H1 (cell line): Measurements from ENCODE around the gene GNAI1. TPM values are rescaled to one million over a fixed set of nuclear protein-coding genes. Genes with fewer than 3 reads are reported as not detected.

ENCODE experiments used
- CTCF ChIA-PET: fragments of 300-600 bp; sonication (Branson Sonifier 250); formaldehyde crosslinking; loops from one replicate; lab custom pipeline; 2021; ENCODE audit not compliant: partially characterized antibody; lab: Charles Lee
- POLR2A ChIA-PET: fragments of 300-600 bp; sonication (Branson Sonifier 250); formaldehyde crosslinking; loops from one replicate; lab custom pipeline; 2021; ENCODE audit warnings: inconsistent platforms; ENCODE audit not compliant: partially characterized antibody; lab: Charles Lee
- DNase-seq, 2 experiments: peaks; one replicate each; pipeline versions ENCODE4 v3.0.0 to v3.0.0-alpha.2; 2010 to 2022; ENCODE audit warnings: low spot score in 2 of 2, low read depth in 1 of 2, mixed read lengths in 1 of 2
- FAIRE-seq: peaks from 2 replicates; lab custom pipeline; 2011; peaks lifted over from hg19 to GRCh38; lab: Jason Lieb, UNC
- H2AFZ ChIP-seq: 2 replicates; pipeline ENCODE4 v1.8.1; 2012; ENCODE audit warnings: low read length, inconsistent platforms
- H2AK5ac ChIP-seq: 2 replicates; pipeline ENCODE4 v1.6.1; 2013; ENCODE audit warnings: low read depth, low read length
- H2BK120ac ChIP-seq: replicated peaks from 2 replicates; pipeline ENCODE3; 2013; ENCODE audit warnings: low read depth, low read length, inconsistent platforms
- H2BK12ac ChIP-seq: 2 replicates; pipeline ENCODE4 v1.6.1; 2013; ENCODE audit warnings: low read depth, low read length
- H2BK15ac ChIP-seq: 2 replicates; pipeline ENCODE4 v1.6.1; 2013; ENCODE audit warnings: low read length
- H2BK20ac ChIP-seq: 2 replicates; pipeline ENCODE4 v1.6.1; 2013; ENCODE audit warnings: low read length
- H2BK5ac ChIP-seq: 2 replicates; pipeline ENCODE4 v1.6.1; 2013; ENCODE audit warnings: low read depth, low read length
- H3K14ac ChIP-seq: 2 replicates; pipeline ENCODE4 v1.6.1; 2013; ENCODE audit warnings: inconsistent platforms; ENCODE audit not compliant: insufficient read length
- H3K18ac ChIP-seq: 2 replicates; pipeline ENCODE4 v1.6.1; 2013; ENCODE audit warnings: low read length; ENCODE audit errors: extremely low read depth
- H3K23ac ChIP-seq: 2 replicates; pipeline ENCODE4 v1.6.1; 2013; ENCODE audit warnings: inconsistent platforms; ENCODE audit not compliant: insufficient read length
- H3K23me2 ChIP-seq: 2 replicates; pipeline ENCODE4 v1.6.1; 2013; ENCODE audit warnings: low read depth, low read length
- H3K27ac ChIP-seq: 2 replicates; pipeline ENCODE4 v1.6.1; 2011; ENCODE audit warnings: low read depth, low read length, inconsistent platforms
- H3K27me3 ChIP-seq, 4 experiments: replicated peaks in 1 of 4; 1 replicate in 1 of 4; 2 replicates in 3 of 4; pipeline versions ENCODE4 v1.6.1 to v1.8.1; 2011 to 2013; ENCODE audit warnings: low read length in 3 of 4, mild to moderate bottlenecking in 3 of 4, inconsistent platforms in 2 of 4, mixed read lengths in 2 of 4, moderate library complexity in 1 of 4; ENCODE audit not compliant: control insufficient read depth in 3 of 4, insufficient read depth in 3 of 4; ENCODE audit errors: extremely low read depth in 1 of 4
- H3K36me3 ChIP-seq, 4 experiments: 2 replicates each; pipeline versions ENCODE4 v1.6.1 to v1.8.1; 2011 to 2013; ENCODE audit warnings: mild to moderate bottlenecking in 4 of 4, low read length in 3 of 4, moderate library complexity in 2 of 4, control low read depth in 1 of 4, inconsistent platforms in 1 of 4; ENCODE audit not compliant: insufficient read depth in 4 of 4, control insufficient read depth in 2 of 4
- H3K4ac ChIP-seq: replicated peaks from 2 replicates; pipeline ENCODE3; 2013; ENCODE audit warnings: low read length, low read depth, mixed read lengths, inconsistent platforms; ENCODE audit not compliant: insufficient read length
- H3K4me1 ChIP-seq, 4 experiments: replicated peaks in 1 of 4; 1 replicate in 1 of 4; 2 replicates in 3 of 4; pipeline versions ENCODE4 v1.6.1 to v1.8.1; 2011 to 2013; ENCODE audit warnings: low read length in 3 of 4, inconsistent platforms in 2 of 4, mixed read lengths in 1 of 4; ENCODE audit not compliant: insufficient read depth in 4 of 4, control insufficient read depth in 3 of 4
- H3K4me2 ChIP-seq, 2 experiments: 2 replicates each; pipeline versions ENCODE4 v1.6.1 to v1.8.1; 2011 to 2013; ENCODE audit warnings: low read depth in 2 of 2, low read length in 2 of 2, control low read depth in 1 of 2, inconsistent platforms in 1 of 2, mild to moderate bottlenecking in 1 of 2; ENCODE audit not compliant: insufficient read depth in 1 of 2
- H3K4me3 ChIP-seq, 4 experiments: fragments of 200-600, 300-600 bp in 1 of 4; sonication (generic), shearing (Covaris generic), sonication (Bioruptor Twin) in 1 of 4; 2 replicates each; pipeline versions ENCODE4 v1.5.1 to v1.8.1; 2011 to 2016; ENCODE audit warnings: low read length in 4 of 4, low read depth in 3 of 4, control low read depth in 2 of 4, inconsistent platforms in 2 of 4, mild to moderate bottlenecking in 2 of 4, mixed read lengths in 1 of 4, moderate library complexity in 1 of 4; ENCODE audit not compliant: insufficient read depth in 2 of 4; ENCODE audit errors: extremely low read depth in 1 of 4
- H3K56ac ChIP-seq: replicated peaks from 2 replicates; pipeline ENCODE3; 2013; ENCODE audit warnings: low read depth, mild to moderate bottlenecking, mixed read lengths, low read length, inconsistent platforms; ENCODE audit not compliant: insufficient read length
- H3K79me1 ChIP-seq: 2 replicates; pipeline ENCODE4 v1.6.1; 2013; ENCODE audit warnings: low read depth, low read length, control low read depth
- H3K79me2 ChIP-seq, 2 experiments: 2 replicates each; pipeline versions ENCODE4 v1.6.1 to v1.8.1; 2012 to 2013; ENCODE audit warnings: low read length in 2 of 2, mild to moderate bottlenecking in 2 of 2, inconsistent platforms in 1 of 2; ENCODE audit not compliant: insufficient read depth in 2 of 2, control insufficient read depth in 1 of 2
- H3K9ac ChIP-seq, 4 experiments: replicated peaks in 1 of 4; 1 replicate in 1 of 4; 2 replicates in 3 of 4; pipeline versions ENCODE4 v1.6.1 to v1.8.1; 2011 to 2013; ENCODE audit warnings: low read depth in 3 of 4, low read length in 3 of 4, control low read depth in 2 of 4, mild to moderate bottlenecking in 2 of 4, moderate library complexity in 2 of 4, inconsistent platforms in 1 of 4; ENCODE audit errors: extremely low read depth in 1 of 4
- H3K9me3 ChIP-seq, 2 experiments: 2 replicates each; pipeline versions ENCODE4 v1.6.1 to v1.8.1; 2012 to 2013; ENCODE audit warnings: mild to moderate bottlenecking in 2 of 2, moderate library complexity in 2 of 2, control low read depth in 1 of 2, inconsistent platforms in 1 of 2, low read depth in 1 of 2, low read length in 1 of 2, mixed read lengths in 1 of 2; ENCODE audit not compliant: insufficient read depth in 2 of 2
- H4K20me1 ChIP-seq, 2 experiments: replicated peaks in 1 of 2; 2 replicates each; pipeline versions ENCODE3 to v1.8.1; 2011 to 2013; ENCODE audit warnings: inconsistent platforms in 2 of 2, low read length in 2 of 2, mild to moderate bottlenecking in 1 of 2; ENCODE audit not compliant: insufficient read depth in 2 of 2, control insufficient read depth in 1 of 2
- H4K5ac ChIP-seq: 2 replicates; pipeline ENCODE4 v1.6.1; 2013; ENCODE audit warnings: low read length, low read depth, mixed read lengths, inconsistent platforms; ENCODE audit not compliant: insufficient read length
- H4K8ac ChIP-seq: 2 replicates; pipeline ENCODE4 v1.8.0; 2013; ENCODE audit warnings: mild to moderate bottlenecking, moderate library complexity, low read length, inconsistent platforms; ENCODE audit not compliant: insufficient read depth; ENCODE audit errors: extremely low read depth
- H4K91ac ChIP-seq: replicated peaks from 2 replicates; pipeline ENCODE3; 2013; ENCODE audit warnings: low read length, mixed read lengths, inconsistent platforms; ENCODE audit not compliant: insufficient read length
- BACH1 ChIP-seq: IDR thresholded peaks from 2 replicates; pipeline ENCODE4 v1.6.1; 2012; ENCODE audit warnings: low read length, improper control_type of control experiment
- CHD2 ChIP-seq: IDR thresholded peaks from 2 replicates; pipeline ENCODE4 v1.6.1; 2012; ENCODE audit warnings: low read length, improper control_type of control experiment
- KDM5A ChIP-seq: fragments of 200-600 bp; IDR thresholded peaks from 2 replicates; pipeline ENCODE4 v1.7.1; 2012; ENCODE audit warnings: mild to moderate bottlenecking, low read length, inconsistent platforms, mixed read lengths
- MAFK ChIP-seq: IDR thresholded peaks from 2 replicates; pipeline ENCODE4 v1.6.1; 2012; ENCODE audit warnings: low read depth, mild to moderate bottlenecking, improper control_type of control experiment, low read length
- NANOG ChIP-seq: IDR thresholded peaks from 2 replicates; pipeline ENCODE4 v1.6.1; 2011; ENCODE audit warnings: low read length, low read depth, mild to moderate bottlenecking, inconsistent platforms; ENCODE audit not compliant: insufficient read depth, poor library complexity, severe bottlenecking
- SIN3A ChIP-seq, 2 experiments: IDR thresholded peaks in 1 of 2; conservative IDR thresholded peaks in 1 of 2; 2 replicates each; pipeline ENCODE4 v1.6.1; 2011 to 2012; ENCODE audit warnings: low read length in 2 of 2, improper control_type of control experiment in 1 of 2, low read depth in 1 of 2, mild to moderate bottlenecking in 1 of 2
- SIX5 ChIP-seq: IDR thresholded peaks from 2 replicates; pipeline ENCODE4 v1.6.1; 2011; ENCODE audit warnings: mild to moderate bottlenecking, low read depth, low read length
- SP4 ChIP-seq: IDR thresholded peaks from 2 replicates; pipeline ENCODE4 v1.6.1; 2012; ENCODE audit warnings: low read length, inconsistent platforms
- TAF7 ChIP-seq: optimal IDR thresholded peaks from 2 replicates; pipeline ENCODE3; 2011; ENCODE audit warnings: low read depth, mild to moderate bottlenecking, inconsistent platforms, low read length, moderate library complexity, borderline replicate concordance
- WGBS, 2 experiments: shearing (Covaris generic) in 1 of 2; methylation state at CpG; one replicate each; pipeline versions ENCODE4 v1.1.6 to v1.1.7; 2013 to 2015; ENCODE audit warnings: low lambda C conversion rate in 2 of 2, mixed read lengths in 2 of 2, inconsistent platforms in 1 of 2, low coverage in 1 of 2, missing lambda C conversion rate in 1 of 2; ENCODE audit not compliant: insufficient replicate concordance in 2 of 2, insufficient coverage in 1 of 2, insufficient read length in 1 of 2; ENCODE audit errors: extremely low coverage in 1 of 2, missing lambda C conversion rate in 1 of 2; 5-methylcytosine and 5-hydroxymethylcytosine counted together
- polyA plus RNA-seq, 7 experiments: library from polyadenylated mRNA; depleted of rRNA in 3 of 7; stranded (reverse) in 5 of 7; unstranded in 2 of 7; fragments of >200 nt in 5 of 7; fragments of 200-250 nt in 2 of 7; gene quantifications; 1 replicate in 5 of 7; 2 replicates in 1 of 7; 4 replicates in 1 of 7; pipeline versions ENCODE4 v1.2.1 to v1.2.3, GENCODE V29; 2011 to 2013; ENCODE audit warnings: missing spikeins in 2 of 7, mixed read lengths in 2 of 7
- total RNA-seq: library from RNA; stranded (reverse); fragmentation: NEBNext Ultra II Directional; extraction: Animal tissue kit (Norgen Biotek cat#: 25700); gene quantifications from 2 replicates; pipeline ENCODE4 v1.2.1, GENCODE V29; 2021
- TF ChIP-seq, protein P1 (sequence below): IDR thresholded peaks from 2 replicates; pipeline ENCODE4 v1.6.1; 2012; ENCODE audit warnings: inconsistent platforms
- TF ChIP-seq, protein P2 (sequence below), 3 experiments: IDR thresholded peaks; 1 replicate in 2 of 3; 2 replicates in 1 of 3; pipeline versions ENCODE4 v1.5.1 to v1.6.1; 2011; ENCODE audit warnings: low read length in 3 of 3, mild to moderate bottlenecking in 3 of 3, inconsistent platforms in 2 of 3, low read depth in 1 of 3, moderate library complexity in 1 of 3; ENCODE audit not compliant: insufficient read depth in 1 of 3; ENCODE audit errors: control extremely low read depth in 1 of 3

The GNAI1 gene
- total and polyA plus RNA-seq, 2 of the 8 experiments (the other 6 are each of a cell fraction or from before 2014, with no cell fraction given): 8.0 to 29.5 TPM

GRCh38 chr7:80197627-80198026 is 63.0 kb downstream of the GNAI1 start:
- CTCF ChIA-PET: interaction anchor here (1.2 kb wide), 1 partner anchor 18 kb away, joined by 3 read pairs; no protein-coding TSS in a partner anchor
- no peak for FAIRE-seq
- TF ChIP-seq, protein P1, sequence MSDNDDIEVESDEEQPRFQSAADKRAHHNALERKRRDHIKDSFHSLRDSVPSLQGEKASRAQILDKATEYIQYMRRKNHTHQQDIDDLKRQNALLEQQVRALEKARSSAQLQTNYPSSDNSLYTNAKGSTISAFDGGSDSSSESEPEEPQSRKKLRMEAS: no peak
- no peak for TF ChIP-seq TAF7
- TF ChIP-seq SP4: no peak
- no peak for TF ChIP-seq NANOG
- no peak for TF ChIP-seq MAFK
- TF ChIP-seq BACH1: no peak
- TF ChIP-seq CHD2: no peak
- no peak for TF ChIP-seq KDM5A
- TF ChIP-seq, protein P2, sequence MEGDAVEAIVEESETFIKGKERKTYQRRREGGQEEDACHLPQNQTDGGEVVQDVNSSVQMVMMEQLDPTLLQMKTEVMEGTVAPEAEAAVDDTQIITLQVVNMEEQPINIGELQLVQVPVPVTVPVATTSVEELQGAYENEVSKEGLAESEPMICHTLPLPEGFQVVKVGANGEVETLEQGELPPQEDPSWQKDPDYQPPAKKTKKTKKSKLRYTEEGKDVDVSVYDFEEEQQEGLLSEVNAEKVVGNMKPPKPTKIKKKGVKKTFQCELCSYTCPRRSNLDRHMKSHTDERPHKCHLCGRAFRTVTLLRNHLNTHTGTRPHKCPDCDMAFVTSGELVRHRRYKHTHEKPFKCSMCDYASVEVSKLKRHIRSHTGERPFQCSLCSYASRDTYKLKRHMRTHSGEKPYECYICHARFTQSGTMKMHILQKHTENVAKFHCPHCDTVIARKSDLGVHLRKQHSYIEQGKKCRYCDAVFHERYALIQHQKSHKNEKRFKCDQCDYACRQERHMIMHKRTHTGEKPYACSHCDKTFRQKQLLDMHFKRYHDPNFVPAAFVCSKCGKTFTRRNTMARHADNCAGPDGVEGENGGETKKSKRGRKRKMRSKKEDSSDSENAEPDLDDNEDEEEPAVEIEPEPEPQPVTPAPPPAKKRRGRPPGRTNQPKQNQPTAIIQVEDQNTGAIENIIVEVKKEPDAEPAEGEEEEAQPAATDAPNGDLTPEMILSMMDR (IDR thresholded peaks at IDR 0.05; ENCODE audit: control extremely low read depth in 1 of 3, insufficient read depth in 1 of 3, low read depth in 1 of 3, low read length in 3 of 3): no peak
- TF ChIP-seq SIN3A (conservative IDR thresholded peaks at IDR 0.05 in 1 of 2, IDR thresholded peaks at IDR 0.05 in 1 of 2; ENCODE audit: low read depth in 1 of 2, low read length in 2 of 2): no peak
- no peak for TF ChIP-seq SIX5

More at GRCh38 chr7:80197627-80198026, 63.0 kb downstream of the GNAI1 start:
- H4K20me1 ChIP-seq: no peaks in the 10 kb centered on the region
- no peak overlapping the region for H3K18ac ChIP-seq
- no peak overlapping the region for H3K14ac ChIP-seq
- H2AFZ ChIP-seq: no peak overlapping the region
- no peak overlapping the region for H2BK5ac ChIP-seq
- H2BK15ac ChIP-seq: no peak overlapping the region
- H3K27ac ChIP-seq: no peak overlapping the region
- H2BK12ac ChIP-seq: no peak overlapping the region
- H4K91ac ChIP-seq: no peak overlapping the region
- no peaks in the 10 kb centered on the region for H3K79me1 ChIP-seq
- no peaks in the 10 kb centered on the region for H3K9me3 ChIP-seq
- H3K4ac ChIP-seq: no peak overlapping the region
- H3K79me2 ChIP-seq: peaks cover 0 to 3% of the 10 kb centered on the region in 2 experiments; a peak in 2 of 4 replicates
- DNase-seq: no peak
- no peak overlapping the region for H2BK120ac ChIP-seq
- no peaks in the 10 kb centered on the region; a peak in 1 of 7 replicates for H3K4me1 ChIP-seq
- H3K23me2 ChIP-seq: no peaks in the 10 kb centered on the region
- no peak overlapping the region for H3K9ac ChIP-seq
- H3K56ac ChIP-seq: no peak overlapping the region
- no peak overlapping the region for H2AK5ac ChIP-seq
- no peaks in the 10 kb centered on the region for H3K27me3 ChIP-seq
- H4K8ac ChIP-seq: no peak overlapping the region
- 98% methylated on average over 2 of the region's 2 CpGs; no CpG with 5 or more reads in 1 of the 2 experiments for WGBS, 2 experiments
- no peak overlapping the region for H2BK20ac ChIP-seq
- H3K23ac ChIP-seq: no peak overlapping the region
- H3K4me2 ChIP-seq: no peak overlapping the region
- no peak overlapping the region for H3K4me3 ChIP-seq
- POLR2A ChIA-PET: interaction anchor here (1.5 kb wide), 1 partner anchor 24 kb away, joined by 4 read pairs; no protein-coding TSS in a partner anchor
- H3K36me3 ChIP-seq: peaks cover 0 to 4% (median 2%) of the 10 kb centered on the region in 4 experiments; a peak in 3 of 8 replicates
- H4K5ac ChIP-seq: no peak overlapping the region
